Lower lobe of right lung (tissue), 2 donors: Measurements from ENCODE around the gene SH3GL2. TPM values are rescaled to one million over a fixed set of nuclear protein-coding genes. Genes with fewer than 3 reads are reported as not detected.

ENCODE experiments used
- ATAC-seq, 2 donors: fragments of 200-7000 bp; cut with Tn5 transposase; one replicate each; pipeline ENCODE4 v1.9.1; 2020 to 2022; ENCODE audit warnings: mild to moderate bottlenecking in 2 of 2, moderate library complexity in 2 of 2
- DNase-seq: peaks from one replicate; pipeline ENCODE4 v3.0.0-alpha.2; 2020
- H3K27ac ChIP-seq: fragments of 200-600 bp; one replicate; pipeline ENCODE4 v1.8.0; 2022
- H3K27me3 ChIP-seq: fragments of 200-600 bp; one replicate; pipeline ENCODE4 v1.8.0; 2022; ENCODE audit warnings: low read depth
- H3K36me3 ChIP-seq: fragments of 200-600 bp; one replicate; pipeline ENCODE4 v1.8.0; 2022; ENCODE audit warnings: mild to moderate bottlenecking
- H3K4me1 ChIP-seq: fragments of 200-600 bp; one replicate; pipeline ENCODE4 v1.8.0; 2022
- H3K4me3 ChIP-seq: fragments of 200-600 bp; one replicate; pipeline ENCODE4 v1.8.0; 2022; ENCODE audit warnings: mild to moderate bottlenecking
- H3K9me3 ChIP-seq: fragments of 200-600 bp; one replicate; pipeline ENCODE4 v1.8.0; 2022
- intact Hi-C: fragments of 100-400 bp; cut with DNase I; formaldehyde crosslinking; loops from one replicate; pipeline ENCODE4 v1.11.0; 2022
- total RNA-seq: library from RNA; stranded (reverse); fragmentation: NEBNext Ultra II Directional; extraction: Animal tissue kit (Norgen Biotek cat#: 25700); gene quantifications from one replicate; pipeline ENCODE4 v1.2.1, GENCODE V29; 2021
- TF ChIP-seq, protein P1 (sequence below): fragments of 200-600 bp; IDR thresholded peaks from one replicate; pipeline ENCODE4 v1.8.0; 2022; ENCODE audit warnings: antibody characterized with exemption, mild to moderate bottlenecking
- donor health status: DM: no; HTN: yes; CAD: no; lungs with severe emphysema.

SH3GL2 gene
- total RNA-seq, 1 donor from 2014 or later, result 1.3 TPM

DNA sequence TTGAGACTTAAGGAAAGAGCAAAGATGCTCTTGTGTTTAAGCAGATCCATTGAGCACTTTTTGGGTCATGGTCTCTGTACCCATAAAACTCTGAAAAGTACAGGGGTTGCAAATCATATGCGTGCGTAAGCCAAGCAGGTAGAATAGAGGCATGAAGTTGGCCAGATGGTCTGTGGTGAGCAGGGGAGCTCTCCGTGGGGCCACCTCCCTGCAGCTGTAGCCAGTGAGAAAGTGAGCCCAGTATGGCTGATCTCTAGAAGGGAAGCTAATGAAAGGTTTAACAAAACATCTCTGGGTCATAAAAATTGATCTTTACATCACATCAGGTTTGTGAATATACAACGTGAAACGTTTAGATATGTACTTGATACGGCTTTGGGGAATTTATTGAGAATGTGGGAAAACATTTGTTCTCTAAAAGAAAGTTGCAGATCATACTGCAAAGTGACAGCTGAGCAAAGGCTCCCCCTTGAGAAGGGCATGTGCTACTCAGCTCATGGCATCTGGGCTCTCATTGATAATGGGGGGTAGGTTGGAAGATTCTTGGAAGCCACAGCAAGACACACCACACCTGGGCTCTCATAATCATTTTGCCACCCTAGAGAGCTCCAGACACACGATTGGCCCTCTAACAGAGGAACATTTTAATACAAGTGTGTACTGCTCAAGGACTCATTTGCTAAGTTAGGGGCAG is 30.6 kb downstream of the SH3GL2 start:
- intact Hi-C loops, result no loop called here
- TF ChIP-seq, protein P1, sequence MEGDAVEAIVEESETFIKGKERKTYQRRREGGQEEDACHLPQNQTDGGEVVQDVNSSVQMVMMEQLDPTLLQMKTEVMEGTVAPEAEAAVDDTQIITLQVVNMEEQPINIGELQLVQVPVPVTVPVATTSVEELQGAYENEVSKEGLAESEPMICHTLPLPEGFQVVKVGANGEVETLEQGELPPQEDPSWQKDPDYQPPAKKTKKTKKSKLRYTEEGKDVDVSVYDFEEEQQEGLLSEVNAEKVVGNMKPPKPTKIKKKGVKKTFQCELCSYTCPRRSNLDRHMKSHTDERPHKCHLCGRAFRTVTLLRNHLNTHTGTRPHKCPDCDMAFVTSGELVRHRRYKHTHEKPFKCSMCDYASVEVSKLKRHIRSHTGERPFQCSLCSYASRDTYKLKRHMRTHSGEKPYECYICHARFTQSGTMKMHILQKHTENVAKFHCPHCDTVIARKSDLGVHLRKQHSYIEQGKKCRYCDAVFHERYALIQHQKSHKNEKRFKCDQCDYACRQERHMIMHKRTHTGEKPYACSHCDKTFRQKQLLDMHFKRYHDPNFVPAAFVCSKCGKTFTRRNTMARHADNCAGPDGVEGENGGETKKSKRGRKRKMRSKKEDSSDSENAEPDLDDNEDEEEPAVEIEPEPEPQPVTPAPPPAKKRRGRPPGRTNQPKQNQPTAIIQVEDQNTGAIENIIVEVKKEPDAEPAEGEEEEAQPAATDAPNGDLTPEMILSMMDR, result no peak

DNA sequence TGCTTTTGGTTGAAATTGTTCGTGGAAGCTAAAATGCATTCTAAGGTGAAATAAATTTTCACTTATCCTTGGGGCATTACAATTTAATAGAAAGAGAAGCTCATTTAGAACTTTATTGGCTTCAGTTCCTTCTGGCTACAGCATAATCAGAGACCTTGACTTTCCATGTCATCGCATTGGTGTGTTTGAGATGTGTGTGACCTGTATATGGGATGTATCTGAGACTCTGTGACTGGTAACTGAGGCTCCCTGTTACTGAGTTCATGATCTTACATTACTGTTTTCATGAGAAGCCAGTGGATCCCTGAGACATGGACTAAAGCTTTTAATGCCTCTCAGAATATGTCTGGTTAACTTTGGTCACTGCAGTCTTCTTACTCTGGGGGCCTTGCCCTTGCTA is 32.5 kb downstream of the SH3GL2 start:
- no peaks in the 10 kb centered on the region for H3K27me3 ChIP-seq
- no peak overlapping the region for H3K27ac ChIP-seq
- TF ChIP-seq, protein P1, result no peak
- no peaks in the 10 kb centered on the region for H3K36me3 ChIP-seq
- no peaks in the 10 kb centered on the region for H3K4me1 ChIP-seq
- no peak for ATAC-seq
- H3K9me3 ChIP-seq, result no peaks in the 10 kb centered on the region
- no peak for DNase-seq
- intact Hi-C loops, result no loop called here
- H3K4me3 ChIP-seq, result no peak overlapping the region

More for the DNA sequence above, 30.6 kb downstream of the SH3GL2 start:
- Histone ChIP-seq H3K4me1 (no peaks in the 10 kb centered on the region), H3K27ac (no peak overlapping the region), H3K36me3 (no peaks in the 10 kb centered on the region), H3K4me3 (no peak overlapping the region), H3K9me3 (no peaks in the 10 kb centered on the region), H3K27me3 (no peaks in the 10 kb centered on the region)
- ATAC-seq (no peak), DNase-seq (no peak)

DNA sequence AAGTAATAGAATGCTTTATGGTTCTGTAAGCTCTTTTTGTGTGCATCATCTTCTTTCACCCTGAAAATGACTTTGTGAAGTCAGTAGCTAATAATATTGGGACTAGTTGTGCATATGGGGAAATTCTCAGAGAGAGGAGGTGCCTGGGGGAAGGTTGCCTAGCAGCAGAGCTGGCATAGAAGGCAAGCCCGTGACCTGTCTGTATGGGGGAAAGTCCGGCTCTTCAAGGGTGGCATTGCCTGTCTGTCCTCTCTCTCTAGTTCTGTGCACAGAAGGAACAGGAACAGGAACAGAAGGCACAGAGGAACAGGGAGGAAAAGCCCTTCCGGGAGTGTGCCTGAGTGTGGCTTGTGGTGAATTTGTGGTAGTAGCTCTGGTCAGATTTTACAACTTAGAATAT is 33.1 kb downstream of the SH3GL2 start:
- Histone ChIP-seq H3K36me3 (no peaks in the 10 kb centered on the region), H3K27me3 (no peaks in the 10 kb centered on the region), H3K4me3 (no peak overlapping the region), H3K27ac (no peak overlapping the region), H3K4me1 (no peaks in the 10 kb centered on the region), H3K9me3 (no peaks in the 10 kb centered on the region)
- no peak for DNase-seq
- TF ChIP-seq, protein P1, result no peak
- intact Hi-C loops, result no loop called here
- no peak for ATAC-seq

DNA sequence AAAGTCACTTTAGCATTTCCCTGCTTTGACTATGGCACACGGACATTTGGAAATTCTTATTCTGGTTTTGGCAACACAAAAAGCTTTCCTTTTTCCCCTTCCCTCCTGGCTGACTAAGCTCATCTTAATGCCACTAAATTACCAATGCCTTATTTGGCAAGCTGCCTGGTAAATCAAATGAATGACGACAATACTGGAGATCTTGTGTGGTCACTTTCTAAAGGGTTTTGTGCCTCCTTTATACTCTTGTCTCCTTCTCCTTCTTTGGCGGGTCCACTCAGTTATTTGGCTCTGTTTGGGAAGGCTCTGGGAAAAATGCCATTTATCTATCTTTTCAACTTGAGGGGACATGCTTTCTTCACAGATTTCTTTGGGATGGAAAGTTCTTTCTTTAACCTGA is 34.9 kb downstream of the SH3GL2 start:
- intact Hi-C loops, result no loop called here
- Histone ChIP-seq H3K4me3 (no peak overlapping the region), H3K36me3 (no peaks in the 10 kb centered on the region), H3K27me3 (no peaks in the 10 kb centered on the region), H3K4me1 (no peaks in the 10 kb centered on the region), H3K9me3 (no peaks in the 10 kb centered on the region), H3K27ac (no peak overlapping the region)
- TF ChIP-seq, protein P1, result no peak
- ATAC-seq (no peak), DNase-seq (no peak)

DNA sequence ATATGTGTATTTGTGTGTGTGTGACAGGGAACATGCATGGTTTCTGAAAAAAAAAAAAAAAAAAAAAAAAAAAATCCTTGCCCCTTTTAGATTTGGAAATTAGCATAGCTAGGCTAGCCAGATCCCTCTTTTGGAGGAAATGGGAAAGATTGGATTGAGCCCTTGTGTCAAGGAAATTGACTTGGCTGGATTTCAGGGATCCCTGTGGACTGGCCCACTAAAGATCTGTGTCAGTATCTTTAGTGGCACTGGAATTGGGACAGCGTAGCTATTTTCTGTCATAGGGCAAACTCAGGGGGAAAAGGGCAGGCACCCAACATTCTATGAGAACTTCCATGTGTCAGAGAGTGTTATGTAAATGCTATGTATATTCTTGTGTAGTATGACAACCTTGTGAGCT is 35.4 kb downstream of the SH3GL2 start:
- no peaks in the 10 kb centered on the region for H3K4me1 ChIP-seq
- no peak overlapping the region for H3K4me3 ChIP-seq
- DNase-seq, result no peak
- intact Hi-C loops, result no loop called here
- no peaks in the 10 kb centered on the region for H3K27me3 ChIP-seq
- H3K9me3 ChIP-seq, result no peaks in the 10 kb centered on the region
- no peak for ATAC-seq
- H3K27ac ChIP-seq, result no peak overlapping the region
- TF ChIP-seq, protein P1, result no peak
- no peaks in the 10 kb centered on the region for H3K36me3 ChIP-seq
